ENCODE results near the gene MYO7B.

Gene MYO7B

DNA sequence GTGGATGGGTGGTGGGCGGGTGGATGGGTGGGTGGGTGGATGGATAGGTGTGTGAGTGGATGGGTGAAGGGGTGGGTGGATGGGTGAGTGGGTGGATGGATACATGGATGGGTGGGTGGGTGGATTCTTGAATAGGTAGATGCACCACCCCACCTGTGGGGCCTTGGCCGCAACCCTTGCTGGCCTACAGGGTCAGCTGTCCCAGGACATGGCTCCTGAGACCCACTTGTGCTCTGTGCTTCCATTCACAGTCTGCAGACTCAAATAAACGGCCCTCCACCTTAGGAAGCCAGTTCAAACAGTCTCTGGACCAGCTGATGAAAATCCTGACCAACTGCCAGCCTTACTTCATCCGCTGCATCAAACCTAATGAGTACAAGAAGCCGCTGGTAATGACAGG lies 54.4 kb downstream of the MYO7B start:
- DNase-seq (ENCODE audit: low spot score): peak; percentile 9

- peak; percentile 12 for DNase-seq (ENCODE audit: low spot score)
Observed at GRCh38 chr2:127590386-127591190, 55.1 kb downstream of the MYO7B start.

GRCh38 chr2:127591221-127591923 lies 55.9 kb downstream of the MYO7B start:
- DNase-seq (ENCODE audit: low spot score): peak; percentile 88

DNA sequence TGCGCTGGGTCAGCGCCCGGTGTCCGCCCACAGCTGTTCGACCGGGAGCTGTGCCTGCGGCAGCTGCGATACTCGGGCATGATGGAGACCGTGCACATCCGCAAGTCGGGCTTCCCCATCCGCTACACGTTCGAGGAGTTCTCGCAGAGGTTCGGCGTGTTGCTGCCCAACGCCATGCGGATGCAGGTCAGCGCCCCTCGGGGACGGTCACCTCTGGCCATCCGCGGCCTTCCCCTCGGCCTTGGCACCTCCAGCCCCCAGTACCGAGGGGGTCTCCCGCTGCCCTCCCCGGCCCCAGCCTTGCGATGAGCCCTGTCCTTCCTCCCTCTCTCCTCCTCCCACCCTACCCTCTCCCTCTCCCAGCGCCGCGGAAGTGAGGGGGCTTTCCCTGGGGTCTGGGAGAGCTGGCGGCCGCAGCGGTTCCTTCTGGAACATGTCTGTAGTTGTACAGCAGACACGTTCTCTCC lies 57.3 kb downstream of the MYO7B start:
- peak; percentile 31 for DNase-seq (ENCODE audit: low spot score)

- peak; percentile 15 for DNase-seq (ENCODE audit: low spot score)
Observed at GRCh38 chr2:127593228-127594115, 58.0 kb downstream of the MYO7B start.

DNA sequence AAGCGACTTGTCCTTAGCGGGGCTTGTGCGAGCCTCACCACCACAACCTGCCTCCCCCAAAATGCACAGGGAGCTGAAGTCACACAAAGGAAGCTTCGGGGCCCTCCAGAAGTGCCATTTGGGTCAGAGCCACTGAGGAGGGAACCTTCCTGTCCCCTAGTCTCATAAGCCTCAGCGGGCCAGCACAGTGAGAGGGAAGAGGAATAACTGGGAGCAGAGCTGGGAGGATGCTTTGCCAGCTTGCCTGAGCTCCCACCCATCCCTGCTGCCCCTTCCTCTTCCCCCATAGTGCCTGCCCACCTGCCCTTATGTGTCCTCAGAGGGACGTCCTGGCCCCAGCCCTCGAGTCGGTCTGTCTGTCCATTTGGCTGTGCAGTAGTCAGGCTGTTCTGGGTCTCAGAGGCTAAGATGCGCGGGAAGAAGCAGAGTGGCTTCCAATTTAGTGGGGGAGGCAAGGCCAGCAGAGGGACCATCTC lies 58.7 kb downstream of the MYO7B start:
- DNase-seq (ENCODE audit: low spot score): peak; percentile 9

DNA sequence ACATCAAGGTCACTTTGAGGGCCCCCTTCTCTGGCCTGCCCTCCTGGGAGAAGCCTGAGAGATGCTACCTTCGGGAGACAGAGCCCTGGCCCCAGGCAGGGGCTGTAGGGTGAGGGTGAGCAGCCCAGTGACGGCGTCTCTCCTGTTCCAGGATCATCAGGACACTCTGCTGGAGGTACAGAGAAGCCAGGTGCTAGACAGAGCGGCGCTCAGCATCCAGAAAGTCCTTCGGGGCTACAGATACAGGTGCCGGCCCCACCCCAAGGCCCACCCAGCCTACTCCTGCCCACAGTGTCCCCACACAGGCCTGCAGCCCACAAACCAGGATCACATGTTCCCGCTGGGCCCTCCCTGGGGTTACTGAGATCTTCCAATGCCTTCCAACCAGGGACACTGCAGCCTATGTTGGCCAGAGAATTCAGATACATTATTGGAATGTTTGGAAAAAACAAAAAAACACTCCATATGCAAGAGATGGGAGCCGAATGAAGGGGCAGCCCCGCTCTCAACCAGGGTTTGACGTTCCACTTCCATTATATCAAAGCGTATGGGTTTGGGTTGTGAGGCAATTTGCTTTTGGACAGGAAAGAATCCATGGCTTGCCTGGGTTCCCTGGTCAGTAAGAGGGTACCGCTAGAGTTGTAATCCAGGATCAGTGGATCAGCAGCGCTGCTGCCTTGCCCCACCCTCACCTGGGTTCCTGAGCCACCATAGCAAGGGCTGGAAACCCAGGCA lies 61.0 kb downstream of the MYO7B start:
- peak; percentile 9 for DNase-seq (ENCODE audit: low spot score)

GRCh38 chr2:127597046-127597983 lies 61.8 kb downstream of the MYO7B start:
- peak; percentile 4 for DNase-seq (ENCODE audit: low spot score)

- DNase-seq (ENCODE audit: low spot score): no peak
Observed at GRCh38 chr2:127597984-127598380, 62.5 kb downstream of the MYO7B start.

DNA sequence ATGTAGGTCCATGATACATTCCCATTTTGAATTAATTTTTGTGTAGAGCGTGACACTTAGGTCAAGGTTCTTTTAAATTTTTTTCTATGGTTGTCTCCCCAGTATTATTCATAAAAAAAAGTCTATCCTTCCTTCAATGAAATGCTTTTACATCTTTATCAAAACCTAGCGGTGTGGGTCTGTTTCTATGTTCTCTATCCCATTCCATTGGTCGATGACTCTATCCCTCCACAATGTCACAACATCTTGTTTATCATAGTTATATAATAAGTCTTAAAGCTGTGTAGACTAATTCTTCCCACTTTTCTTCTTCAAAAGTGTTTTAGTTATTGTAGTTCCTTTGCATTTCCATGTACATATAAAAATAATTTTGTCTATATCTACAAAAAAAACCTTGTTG lies 63.2 kb downstream of the MYO7B start:
- DNase-seq (ENCODE audit: low spot score): no peak

- DNase-seq (ENCODE audit: low spot score): no peak
Observed at GRCh38 chr2:127599211-127599610, 63.7 kb downstream of the MYO7B start.

- DNase-seq (ENCODE audit: low spot score): no peak
Observed at GRCh38 chr2:127604986-127605385, 69.5 kb downstream of the MYO7B start.

DNA sequence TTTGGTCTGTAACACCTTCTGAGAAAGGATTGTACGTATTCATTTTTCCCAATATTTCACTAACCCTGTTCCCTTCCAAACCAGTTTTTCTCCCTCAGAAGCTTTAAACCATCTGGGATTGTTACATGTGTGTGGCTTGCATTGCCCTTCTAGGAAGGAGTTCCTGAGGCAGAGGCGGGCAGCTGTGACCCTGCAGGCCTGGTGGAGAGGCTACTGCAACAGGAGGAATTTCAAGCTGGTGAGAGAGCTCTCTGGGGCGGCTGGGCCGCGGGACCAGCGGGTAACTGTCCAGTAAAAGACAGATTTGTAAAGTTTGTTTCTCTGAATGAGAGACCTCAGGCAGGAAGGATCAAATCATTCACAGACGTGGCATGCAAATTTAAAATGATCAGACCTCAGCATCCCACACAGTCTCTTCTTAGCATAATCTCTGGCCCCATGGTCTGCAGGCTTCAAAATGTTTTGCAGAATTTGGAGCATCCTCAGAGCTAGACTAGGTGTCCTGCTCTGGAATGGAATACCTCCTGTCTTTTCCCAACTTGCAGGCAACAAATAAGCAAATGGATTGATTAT lies 70.3 kb downstream of the MYO7B start:
- peak; percentile 8 for DNase-seq (ENCODE audit: low spot score)

DNA sequence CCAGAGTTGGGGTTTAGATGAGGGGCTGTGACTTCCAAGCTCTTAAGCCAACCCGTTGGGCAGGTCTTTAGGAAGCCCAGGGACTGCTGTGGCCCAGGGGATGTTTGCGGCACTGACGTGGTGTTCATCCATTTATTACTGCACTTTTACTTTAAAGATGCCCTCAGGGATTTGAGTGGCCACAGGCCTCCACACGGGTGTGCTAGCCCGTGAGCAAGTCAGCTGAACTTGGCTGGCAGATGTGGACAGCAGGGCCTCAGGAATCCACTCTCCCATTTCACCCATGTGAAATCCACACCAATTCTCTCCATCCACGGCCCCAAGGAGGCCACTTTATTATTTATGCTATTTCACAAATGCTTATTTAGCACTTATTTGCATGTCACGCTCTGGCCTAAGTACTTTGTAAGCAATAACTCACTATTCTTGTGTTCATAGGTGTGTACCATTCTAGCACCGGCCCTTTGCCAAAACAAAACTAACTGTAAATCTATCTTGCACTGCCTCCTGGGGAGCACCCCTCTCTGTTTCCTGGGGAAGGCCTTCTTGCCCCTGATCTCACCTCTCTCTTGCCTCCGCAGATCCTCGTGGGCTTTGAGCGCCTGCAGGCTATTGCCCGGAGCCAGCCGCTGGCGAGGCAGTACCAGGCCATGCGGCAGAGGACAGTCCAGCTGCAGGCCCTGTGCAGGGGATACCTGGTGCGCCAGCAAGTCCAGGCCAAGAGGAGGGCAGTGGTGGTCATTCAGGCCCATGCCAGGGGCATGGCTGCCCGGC lies 71.3 kb downstream of the MYO7B start:
- peak; percentile 4 for DNase-seq (ENCODE audit: low spot score)

DNA sequence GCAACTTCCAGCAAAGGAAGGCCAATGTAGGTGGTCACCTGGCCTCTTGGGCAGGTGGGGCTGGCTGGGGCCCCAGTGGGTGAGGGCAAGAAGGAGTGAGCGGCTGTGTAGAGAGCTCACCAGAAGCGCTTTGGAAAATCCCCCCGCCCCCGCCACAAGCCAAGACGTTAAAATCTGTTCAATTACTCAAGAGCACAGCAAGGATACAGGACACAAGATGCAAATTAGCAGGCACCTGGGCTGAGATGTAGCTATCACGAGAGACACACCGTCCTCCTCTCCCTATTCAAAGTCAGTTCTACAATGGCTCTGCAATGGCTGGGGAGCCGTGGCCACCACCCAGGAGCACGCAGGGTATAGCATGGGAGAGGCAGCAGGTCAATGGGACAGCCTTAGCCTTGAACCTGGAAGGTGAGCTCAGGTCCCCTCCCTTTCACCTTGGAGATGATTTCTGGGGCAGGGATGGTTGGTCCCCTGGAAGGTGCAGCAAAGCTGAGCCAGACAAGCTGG lies 72.0 kb downstream of the MYO7B start:
- DNase-seq (ENCODE audit: low spot score): peak; percentile 8

DNA sequence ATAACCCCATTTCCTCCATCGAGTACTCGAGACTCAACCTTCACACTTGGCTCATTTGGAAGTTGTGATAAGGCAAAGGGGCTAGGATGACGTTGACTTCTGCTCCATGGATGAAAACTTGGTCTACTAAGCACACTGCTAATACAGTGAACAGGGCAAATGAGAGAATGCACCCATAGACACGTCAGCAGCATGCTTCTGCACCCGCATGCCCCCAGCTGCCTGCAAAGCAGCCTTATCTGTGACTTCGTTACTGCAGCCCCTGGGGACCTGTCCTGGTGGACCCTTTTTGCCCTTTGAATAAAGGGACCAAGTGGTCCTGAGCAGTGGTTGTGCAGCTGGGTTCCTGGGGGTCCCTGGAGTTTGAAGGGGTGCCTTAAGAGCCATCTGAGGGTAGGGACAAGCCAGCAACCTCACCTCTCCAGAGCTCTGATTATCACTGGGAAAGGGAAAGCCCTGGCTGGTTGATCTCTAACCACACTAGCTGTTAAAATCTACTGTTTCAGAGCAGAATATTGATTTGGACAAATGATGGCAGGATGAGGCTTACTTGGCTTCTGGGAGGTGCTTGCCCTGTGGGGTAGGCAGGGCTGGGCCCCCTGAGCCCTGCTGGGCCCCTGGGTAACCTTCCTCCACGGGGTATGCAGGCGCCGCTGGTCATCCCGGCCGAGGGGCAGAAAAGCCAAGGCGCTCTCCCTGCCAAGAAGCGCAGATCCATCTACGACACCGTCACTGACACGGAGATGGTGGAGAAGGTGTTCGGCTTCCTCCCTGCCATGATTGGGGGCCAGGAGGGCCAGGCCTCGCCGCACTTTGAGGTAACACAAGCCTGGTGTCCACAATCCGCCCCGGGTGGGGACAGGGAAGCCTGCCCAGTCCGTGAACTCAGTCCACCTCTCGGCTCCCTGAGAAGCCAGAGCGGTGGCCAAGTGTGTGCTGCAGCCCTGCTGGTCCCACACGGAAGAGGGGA lies 72.9 kb downstream of the MYO7B start:
- DNase-seq (ENCODE audit: low spot score): peak; percentile 12

DNA sequence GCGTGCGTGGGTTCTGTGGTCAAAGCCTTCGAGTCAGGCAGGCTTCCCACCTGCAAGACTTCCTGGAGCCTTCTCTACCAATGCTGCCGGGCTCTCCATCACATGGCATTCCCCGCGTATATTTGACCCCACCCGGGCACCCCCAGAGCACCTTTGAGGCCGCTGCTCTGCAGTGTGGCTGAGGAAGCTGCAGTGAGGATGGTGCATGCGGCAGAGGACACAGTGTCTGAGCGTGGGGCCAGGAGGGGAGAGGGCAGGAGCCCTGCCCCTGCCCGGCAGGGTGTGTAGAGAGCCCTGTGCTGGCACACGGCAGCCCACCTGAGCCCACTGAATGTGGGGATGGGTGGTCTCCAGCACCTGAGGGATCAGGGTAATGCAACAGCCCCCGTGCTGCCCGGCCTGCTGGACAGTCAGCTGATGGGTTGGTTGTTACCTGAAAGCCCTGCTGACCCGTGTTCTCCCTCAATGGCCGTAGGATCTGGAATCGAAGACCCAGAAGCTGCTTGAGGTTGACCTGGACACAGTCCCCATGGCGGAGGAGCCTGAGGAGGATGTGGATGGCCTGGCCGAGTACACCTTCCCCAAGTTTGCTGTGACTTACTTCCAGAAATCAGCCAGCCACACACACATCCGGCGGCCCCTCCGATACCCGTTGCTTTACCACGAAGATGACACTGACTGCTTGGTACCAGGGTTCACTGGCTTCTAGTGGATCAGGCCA lies 73.7 kb downstream of the MYO7B start:
- DNase-seq (ENCODE audit: low spot score): peak; percentile 17

Measured in D341Med (cell line).